ENCODE results near the gene ICAM2. TPM values are rescaled to one million over a fixed set of nuclear protein-coding genes. Genes with fewer than 3 reads are reported as not detected.

ICAM2 gene
- total RNA-seq, 1 experiment from 2014 or later, result 2.0 TPM

GRCh38 chr17:63988127-63988478, 32.3 kb downstream of the ICAM2 start:
- H3K27me3 ChIP-seq (replicated peaks; ENCODE audit: control insufficient read depth, insufficient read depth, low read length), result no peaks in the 10 kb centered on the region
- BruUV-seq (replicated peaks), result no TSS peak
- no peak for TF ChIP-seq CTCF (IDR thresholded peaks at IDR 0.05; ENCODE audit: insufficient read depth in 1 of 2, low read depth in 1 of 2, low read length in 1 of 2, severe bottlenecking in 1 of 2, unreplicated experiment in 1 of 2)
- POLR2A ChIA-PET, result no interaction called here
- no peaks in the 10 kb centered on the region for H3K9me3 ChIP-seq
- intact Hi-C loops (cut with micrococcal nuclease; ENCODE audit: unreplicated experiment), result loop anchor here (5.0 kb wide), 1 partner anchor 36 kb away; no protein-coding TSS in a partner anchor
- no peaks in the 10 kb centered on the region for H3K36me3 ChIP-seq (ENCODE audit: control insufficient read depth, insufficient read depth, low read length)
- CTCF ChIA-PET, result interaction anchor here (0.6 to 1.2 kb wide), 2 partner anchors 42 to 95 kb away, joined by 3 read pairs; no protein-coding TSS in a partner anchor
- H3K36me3 Mint-ChIP-seq (ENCODE audit: insufficient read depth, unreplicated experiment), result no peaks in the 10 kb centered on the region
- H3K27me3 Mint-ChIP-seq (ENCODE audit: insufficient read depth, unreplicated experiment), result peaks cover 12% of the 10 kb centered on the region
- H3K27ac Mint-ChIP-seq (ENCODE audit: unreplicated experiment), result no peak overlapping the region
- H3K4me1 Mint-ChIP-seq (ENCODE audit: low read depth, unreplicated experiment), result no peaks in the 10 kb centered on the region
- no peak overlapping the region for H3K4me3 ChIP-seq (ENCODE audit: low read depth, low read length)
- no peak overlapping the region for H3K4me3 Mint-ChIP-seq (ENCODE audit: unreplicated experiment)
- DNase-seq, result no peak
- H3K4me1 ChIP-seq, result peaks cover 9% of the 10 kb centered on the region; the same call in 1 of the 2 replicates
- H3K9me3 Mint-ChIP-seq (ENCODE audit: unreplicated experiment), result no peaks in the 10 kb centered on the region

- TF ChIP-seq CTCF (IDR thresholded peaks at IDR 0.05; ENCODE audit: insufficient read depth in 1 of 2, low read depth in 1 of 2, low read length in 1 of 2, severe bottlenecking in 1 of 2, unreplicated experiment in 1 of 2), result no peak
- Histone ChIP-seq H3K36me3 (ENCODE audit: control insufficient read depth, insufficient read depth, low read length) (no peaks in the 10 kb centered on the region), H3K4me1 (peaks cover 9% of the 10 kb centered on the region; the same call in 1 of the 2 replicates), H3K9me3 (peaks cover 4% of the 10 kb centered on the region; the same call in 1 of the 2 replicates), H3K4me3 (ENCODE audit: low read depth, low read length) (no peak overlapping the region), H3K27me3 (replicated peaks; ENCODE audit: control insufficient read depth, insufficient read depth, low read length) (no peaks in the 10 kb centered on the region)
- CTCF ChIA-PET, result interaction anchor here (0.7 to 1.2 kb wide), 3 partner anchors 15 to 72 kb away, joined by 3 to 4 read pairs (median 3); no protein-coding TSS in a partner anchor
- POLR2A ChIA-PET, result no interaction called here
- H3K27me3 Mint-ChIP-seq (ENCODE audit: insufficient read depth, unreplicated experiment), result peaks cover 9% of the 10 kb centered on the region
- no peaks in the 10 kb centered on the region for H3K36me3 Mint-ChIP-seq (ENCODE audit: insufficient read depth, unreplicated experiment)
- BruUV-seq (replicated peaks), result no TSS peak
- H3K27ac Mint-ChIP-seq (ENCODE audit: unreplicated experiment), result no peak overlapping the region
- H3K4me1 Mint-ChIP-seq (ENCODE audit: low read depth, unreplicated experiment), result no peaks in the 10 kb centered on the region
- no peak overlapping the region for H3K4me3 Mint-ChIP-seq (ENCODE audit: unreplicated experiment)
- H3K9me3 Mint-ChIP-seq (ENCODE audit: unreplicated experiment), result no peaks in the 10 kb centered on the region
- intact Hi-C loops (cut with micrococcal nuclease; ENCODE audit: unreplicated experiment), result loop anchor here (5.0 kb wide), 1 partner anchor 35 kb away; no protein-coding TSS in a partner anchor
- no peak for DNase-seq
Measured at GRCh38 chr17:63987221-63988126, 33.0 kb downstream of the ICAM2 start.

- no peak for TF ChIP-seq CTCF (IDR thresholded peaks at IDR 0.05; ENCODE audit: insufficient read depth in 1 of 2, low read depth in 1 of 2, low read length in 1 of 2, severe bottlenecking in 1 of 2, unreplicated experiment in 1 of 2)
- Mint-ChIP-seq H3K27ac (ENCODE audit: unreplicated experiment) (no peak overlapping the region), H3K27me3 (ENCODE audit: insufficient read depth, unreplicated experiment) (peaks cover 4% of the 10 kb centered on the region), H3K4me3 (ENCODE audit: unreplicated experiment) (no peak overlapping the region), H3K36me3 (ENCODE audit: insufficient read depth, unreplicated experiment) (no peaks in the 10 kb centered on the region), H3K9me3 (ENCODE audit: unreplicated experiment) (no peaks in the 10 kb centered on the region), H3K4me1 (ENCODE audit: low read depth, unreplicated experiment) (no peaks in the 10 kb centered on the region)
- Histone ChIP-seq H3K4me3 (ENCODE audit: low read depth, low read length) (no peak overlapping the region), H3K27me3 (replicated peaks; ENCODE audit: control insufficient read depth, insufficient read depth, low read length) (no peaks in the 10 kb centered on the region), H3K9me3 (peaks cover 5% of the 10 kb centered on the region; the same call in 1 of the 2 replicates), H3K36me3 (ENCODE audit: control insufficient read depth, insufficient read depth, low read length) (no peaks in the 10 kb centered on the region), H3K4me1 (peaks cover 9% of the 10 kb centered on the region; the same call in 1 of the 2 replicates)
- POLR2A ChIA-PET, result no interaction called here
- CTCF ChIA-PET, result interaction anchor here (0.7 to 1.2 kb wide), 3 partner anchors 15 to 72 kb away, joined by 3 to 4 read pairs (median 3); no protein-coding TSS in a partner anchor
- no TSS peak for BruUV-seq (replicated peaks)
- intact Hi-C loops (cut with micrococcal nuclease; ENCODE audit: unreplicated experiment), result loop anchor here (5.0 kb wide), 1 partner anchor 35 kb away; no protein-coding TSS in a partner anchor
- no peak for DNase-seq
Measured at GRCh38 chr17:63986821-63987220, 33.6 kb downstream of the ICAM2 start.
